ENCODE data around the gene GLT8D2. TPM values are rescaled to one million over a fixed set of nuclear protein-coding genes. Genes with fewer than 3 reads are reported as not detected.

Gene GLT8D2
- total and polyA plus RNA-seq, 2 experiments from 2014 or later = 4.2 to 8.5 TPM

GRCh38 chr12:104025771-104026170, 24.2 kb downstream of the GLT8D2 start:
- no peak overlapping the region for H3K27ac ChIP-seq (ENCODE audit: low read depth)
- ATAC-seq = no peak
- no peaks in the 10 kb centered on the region for H3F3A ChIP-seq (replicated peaks; ENCODE audit: low read depth)

More at GRCh38 chr12:104025771-104026170, 24.2 kb downstream of the GLT8D2 start:
- Histone ChIP-seq H4K20me1 (replicated peaks; ENCODE audit: insufficient read depth) (no peaks in the 10 kb centered on the region), H3K4me3 (no peak overlapping the region), H3K79me2 (replicated peaks; ENCODE audit: insufficient read depth) (no peaks in the 10 kb centered on the region), H2AFZ (no peak overlapping the region), H3K36me3 (ENCODE audit: insufficient read depth) (no peaks in the 10 kb centered on the region), H3K4me1 (ENCODE audit: insufficient read depth) (no peaks in the 10 kb centered on the region), H3K27me3 (ENCODE audit: insufficient read depth) (no peaks in the 10 kb centered on the region), H3K4me2 (no peak overlapping the region), H3K9me2 (ENCODE audit: insufficient read depth) (no peaks in the 10 kb centered on the region)
- Mint-ChIP-seq H3K9me3 (peaks cover 18% of the 10 kb centered on the region; the same call in 2 of the 3 replicates), H3K4me3 (no peak overlapping the region), H3K4me1 (no peaks in the 10 kb centered on the region), H3K27ac (no peak overlapping the region), H3K36me3 (ENCODE audit: low read depth) (no peaks in the 10 kb centered on the region), H3K27me3 (ENCODE audit: insufficient read depth, low read depth, poor library complexity) (no peaks in the 10 kb centered on the region)
- DNase-seq (ENCODE audit: low spot score) = no peak
- TF ChIP-seq JUNB (IDR thresholded peaks at IDR 0.05; ENCODE audit: unreplicated experiment) = no peak
- TF ChIP-seq, protein P1, sequence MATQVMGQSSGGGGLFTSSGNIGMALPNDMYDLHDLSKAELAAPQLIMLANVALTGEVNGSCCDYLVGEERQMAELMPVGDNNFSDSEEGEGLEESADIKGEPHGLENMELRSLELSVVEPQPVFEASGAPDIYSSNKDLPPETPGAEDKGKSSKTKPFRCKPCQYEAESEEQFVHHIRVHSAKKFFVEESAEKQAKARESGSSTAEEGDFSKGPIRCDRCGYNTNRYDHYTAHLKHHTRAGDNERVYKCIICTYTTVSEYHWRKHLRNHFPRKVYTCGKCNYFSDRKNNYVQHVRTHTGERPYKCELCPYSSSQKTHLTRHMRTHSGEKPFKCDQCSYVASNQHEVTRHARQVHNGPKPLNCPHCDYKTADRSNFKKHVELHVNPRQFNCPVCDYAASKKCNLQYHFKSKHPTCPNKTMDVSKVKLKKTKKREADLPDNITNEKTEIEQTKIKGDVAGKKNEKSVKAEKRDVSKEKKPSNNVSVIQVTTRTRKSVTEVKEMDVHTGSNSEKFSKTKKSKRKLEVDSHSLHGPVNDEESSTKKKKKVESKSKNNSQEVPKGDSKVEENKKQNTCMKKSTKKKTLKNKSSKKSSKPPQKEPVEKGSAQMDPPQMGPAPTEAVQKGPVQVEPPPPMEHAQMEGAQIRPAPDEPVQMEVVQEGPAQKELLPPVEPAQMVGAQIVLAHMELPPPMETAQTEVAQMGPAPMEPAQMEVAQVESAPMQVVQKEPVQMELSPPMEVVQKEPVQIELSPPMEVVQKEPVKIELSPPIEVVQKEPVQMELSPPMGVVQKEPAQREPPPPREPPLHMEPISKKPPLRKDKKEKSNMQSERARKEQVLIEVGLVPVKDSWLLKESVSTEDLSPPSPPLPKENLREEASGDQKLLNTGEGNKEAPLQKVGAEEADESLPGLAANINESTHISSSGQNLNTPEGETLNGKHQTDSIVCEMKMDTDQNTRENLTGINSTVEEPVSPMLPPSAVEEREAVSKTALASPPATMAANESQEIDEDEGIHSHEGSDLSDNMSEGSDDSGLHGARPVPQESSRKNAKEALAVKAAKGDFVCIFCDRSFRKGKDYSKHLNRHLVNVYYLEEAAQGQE (IDR thresholded peaks at IDR 0.05; ENCODE audit: unreplicated experiment) = no peak
- TF ChIP-seq ZNF331 (CRISPR knock-in tag; IDR thresholded peaks at IDR 0.05; ENCODE audit: low read depth) = no peak
- TF ChIP-seq EZH2 (IDR thresholded peaks at IDR 0.05; ENCODE audit: low read depth, unreplicated experiment) = no peak
- no peak for TF ChIP-seq NANOG (IDR thresholded peaks at IDR 0.05; ENCODE audit: borderline replicate concordance)
- TF ChIP-seq EZH2phosphoT487 (IDR thresholded peaks at IDR 0.05; ENCODE audit: unreplicated experiment) = no peak
- no peak for TF ChIP-seq CREB1 (CRISPR knock-in tag; IDR thresholded peaks at IDR 0.05; ENCODE audit: low read depth)
- TF ChIP-seq, protein P2, sequence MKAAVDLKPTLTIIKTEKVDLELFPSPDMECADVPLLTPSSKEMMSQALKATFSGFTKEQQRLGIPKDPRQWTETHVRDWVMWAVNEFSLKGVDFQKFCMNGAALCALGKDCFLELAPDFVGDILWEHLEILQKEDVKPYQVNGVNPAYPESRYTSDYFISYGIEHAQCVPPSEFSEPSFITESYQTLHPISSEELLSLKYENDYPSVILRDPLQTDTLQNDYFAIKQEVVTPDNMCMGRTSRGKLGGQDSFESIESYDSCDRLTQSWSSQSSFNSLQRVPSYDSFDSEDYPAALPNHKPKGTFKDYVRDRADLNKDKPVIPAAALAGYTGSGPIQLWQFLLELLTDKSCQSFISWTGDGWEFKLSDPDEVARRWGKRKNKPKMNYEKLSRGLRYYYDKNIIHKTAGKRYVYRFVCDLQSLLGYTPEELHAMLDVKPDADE (IDR thresholded peaks at IDR 0.05) = no peak
- TF ChIP-seq POLR2AphosphoS5 (IDR thresholded peaks at IDR 0.05; ENCODE audit: low read depth) = no peak
- TF ChIP-seq, protein P3, sequence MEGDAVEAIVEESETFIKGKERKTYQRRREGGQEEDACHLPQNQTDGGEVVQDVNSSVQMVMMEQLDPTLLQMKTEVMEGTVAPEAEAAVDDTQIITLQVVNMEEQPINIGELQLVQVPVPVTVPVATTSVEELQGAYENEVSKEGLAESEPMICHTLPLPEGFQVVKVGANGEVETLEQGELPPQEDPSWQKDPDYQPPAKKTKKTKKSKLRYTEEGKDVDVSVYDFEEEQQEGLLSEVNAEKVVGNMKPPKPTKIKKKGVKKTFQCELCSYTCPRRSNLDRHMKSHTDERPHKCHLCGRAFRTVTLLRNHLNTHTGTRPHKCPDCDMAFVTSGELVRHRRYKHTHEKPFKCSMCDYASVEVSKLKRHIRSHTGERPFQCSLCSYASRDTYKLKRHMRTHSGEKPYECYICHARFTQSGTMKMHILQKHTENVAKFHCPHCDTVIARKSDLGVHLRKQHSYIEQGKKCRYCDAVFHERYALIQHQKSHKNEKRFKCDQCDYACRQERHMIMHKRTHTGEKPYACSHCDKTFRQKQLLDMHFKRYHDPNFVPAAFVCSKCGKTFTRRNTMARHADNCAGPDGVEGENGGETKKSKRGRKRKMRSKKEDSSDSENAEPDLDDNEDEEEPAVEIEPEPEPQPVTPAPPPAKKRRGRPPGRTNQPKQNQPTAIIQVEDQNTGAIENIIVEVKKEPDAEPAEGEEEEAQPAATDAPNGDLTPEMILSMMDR (conservative IDR thresholded peaks at IDR 0.05; ENCODE audit: low read depth in 2 of 2) = no peak
- no peak for TF ChIP-seq ZNF462 (CRISPR knock-in tag; IDR thresholded peaks at IDR 0.05)
